Measurements from ENCODE around the gene INPP5B.
"Not testable (repeated sequence)": the region's sequence is repeated elsewhere in the genome, so short reads cannot be mapped to it uniquely, and the experiment has no call there.

Gene INPP5B

GRCh38 chr1:37914719-37915475 is 32.0 kb downstream of the INPP5B start:
- no peak for TF ChIP-seq CTCF (IDR thresholded peaks at IDR 0.05; ENCODE audit: low read depth, low read length, missing control alignments)
- no peak overlapping the region for H3K4me3 ChIP-seq (replicated peaks; ENCODE audit: low read depth, low read length)
- DNase-seq (ENCODE audit: extremely low read depth, low read depth) = no peak

- DNase-seq (ENCODE audit: extremely low read depth, low read depth); H3K4me3 ChIP-seq (replicated peaks; ENCODE audit: low read depth, low read length): not testable (repeated sequence)
These were observed 35.4 kb downstream of the INPP5B start for GRCh38 chr1:37911478-37911877.

GRCh38 chr1:37910886-37911285 is 36.0 kb downstream of the INPP5B start:
- DNase-seq (ENCODE audit: extremely low read depth, low read depth); H3K4me3 ChIP-seq (replicated peaks; ENCODE audit: low read depth, low read length): not testable (repeated sequence)

- H3K4me3 ChIP-seq (replicated peaks; ENCODE audit: low read depth, low read length); DNase-seq (ENCODE audit: extremely low read depth, low read depth): not testable (repeated sequence)
These were observed 38.3 kb downstream of the INPP5B start for GRCh38 chr1:37908531-37908930.

GRCh38 chr1:37907416-37908125 is 39.3 kb downstream of the INPP5B start:
- H3K4me3 ChIP-seq (replicated peaks; ENCODE audit: low read depth, low read length); DNase-seq (ENCODE audit: extremely low read depth, low read depth): not testable (repeated sequence)

GRCh38 chr1:37906591-37906990 is 40.3 kb downstream of the INPP5B start:
- not testable (repeated sequence) for H3K4me3 ChIP-seq (replicated peaks; ENCODE audit: low read depth, low read length); DNase-seq (ENCODE audit: extremely low read depth, low read depth)

GRCh38 chr1:37905727-37906126 is 41.1 kb downstream of the INPP5B start:
- DNase-seq (ENCODE audit: extremely low read depth, low read depth) = no peak
- no peak for TF ChIP-seq CTCF (IDR thresholded peaks at IDR 0.05; ENCODE audit: low read depth, low read length, missing control alignments)

GRCh38 chr1:37903921-37904320 is 42.9 kb downstream of the INPP5B start:
- H3K4me3 ChIP-seq (replicated peaks; ENCODE audit: low read depth, low read length); DNase-seq (ENCODE audit: extremely low read depth, low read depth): not testable (repeated sequence)

More at GRCh38 chr1:37905727-37906126, 41.1 kb downstream of the INPP5B start:
- no peak overlapping the region for H3K4me3 ChIP-seq (replicated peaks; ENCODE audit: low read depth, low read length)

GRCh38 chr1:37902983-37903382 is 43.9 kb downstream of the INPP5B start:
- no peak for DNase-seq (ENCODE audit: extremely low read depth, low read depth)
- H3K4me3 ChIP-seq (replicated peaks; ENCODE audit: low read depth, low read length) = no peak overlapping the region
- no peak for TF ChIP-seq CTCF (IDR thresholded peaks at IDR 0.05; ENCODE audit: low read depth, low read length, missing control alignments)

- no peak for DNase-seq (ENCODE audit: extremely low read depth, low read depth)
- TF ChIP-seq CTCF (IDR thresholded peaks at IDR 0.05; ENCODE audit: low read depth, low read length, missing control alignments) = no peak
- H3K4me3 ChIP-seq (replicated peaks; ENCODE audit: low read depth, low read length) = no peak overlapping the region
These were observed 45.0 kb downstream of the INPP5B start for GRCh38 chr1:37901893-37902225.

Measured in HFF-Myc (cell line).